WTC11 (cell line): ENCODE results near the gene DDI1. TPM values are rescaled to one million over a fixed set of nuclear protein-coding genes. Genes with fewer than 3 reads are reported as not detected.
A peak's percentile ranks its signal among the peaks of the same experiment; 100 is the strongest.

ENCODE experiments used
- ATAC-seq: fragments of 200-7000 bp; cut with Tn5 transposase; 2 replicates; pipeline ENCODE4 v1.10.0; 2021; ENCODE audit warnings: mild to moderate bottlenecking, moderate library complexity
- CTCF ChIA-PET: fragments of 300-600 bp; sonication (Branson Sonifier 250); formaldehyde crosslinking; loops from one replicate; lab custom pipeline; 2021; ENCODE audit warnings: antibody characterized with exemption; lab: Charles Lee
- POLR2A ChIA-PET: fragments of 350-600 bp; sonication (Branson Sonifier 250); formaldehyde crosslinking; loops from one replicate; lab custom pipeline; 2021; ENCODE audit warnings: antibody characterized with exemption; lab: Charles Lee
- DNase-seq: peaks from one replicate; pipeline ENCODE4 v3.0.0; 2021; ENCODE audit warnings: low spot score
- H3K27ac Mint-ChIP-seq: 2 replicates; pipeline ENCODE4 v1.8.0; 2021; ENCODE audit warnings: mixed read lengths
- H3K27me3 Mint-ChIP-seq: 2 replicates; pipeline ENCODE4 v1.8.0; 2021; ENCODE audit warnings: low read depth, mild to moderate bottlenecking, moderate library complexity, mixed read lengths
- H3K36me3 Mint-ChIP-seq: 2 replicates; pipeline ENCODE4 v1.8.0; 2021; ENCODE audit warnings: mixed read lengths
- H3K4me1 Mint-ChIP-seq: 2 replicates; pipeline ENCODE4 v1.8.0; 2022; ENCODE audit warnings: mixed read lengths
- H3K4me3 Mint-ChIP-seq: 2 replicates; pipeline ENCODE4 v1.8.0; 2021; ENCODE audit warnings: mild to moderate bottlenecking, moderate library complexity, mixed read lengths
- H3K9me3 Mint-ChIP-seq: 2 replicates; pipeline ENCODE4 v1.8.0; 2021; ENCODE audit warnings: mixed read lengths
- ATF6 ChIP-seq: sonication (generic); formaldehyde crosslinking; IDR thresholded peaks from 2 replicates; pipeline ENCODE4 v1.8.1; 2023; ENCODE audit warnings: mild to moderate bottlenecking, missing genetic modification reagents
- CREB1 ChIP-seq: sonication (generic); formaldehyde crosslinking; IDR thresholded peaks from 2 replicates; pipeline ENCODE4 v1.8.0; 2023; ENCODE audit warnings: mild to moderate bottlenecking, missing genetic modification reagents
- GABPB1 ChIP-seq: sonication (generic); formaldehyde crosslinking; IDR thresholded peaks from 2 replicates; pipeline ENCODE4 v1.8.1; 2023; ENCODE audit warnings: mild to moderate bottlenecking, missing genetic modification reagents
- KAT7 ChIP-seq: sonication (generic); formaldehyde crosslinking; IDR thresholded peaks from 2 replicates; pipeline ENCODE4 v1.8.1; 2023; ENCODE audit warnings: missing genetic modification reagents, mild to moderate bottlenecking, borderline replicate concordance
- MAX ChIP-seq: sonication (generic); formaldehyde crosslinking; IDR thresholded peaks from 2 replicates; pipeline ENCODE4 v1.8.0; 2022; ENCODE audit warnings: mild to moderate bottlenecking, missing genetic modification reagents
- MXD4 ChIP-seq: fragments of 250-450 bp; sonication (Bioruptor Pico); IDR thresholded peaks from 2 replicates; pipeline ENCODE4 v1.8.0; 2021; ENCODE audit warnings: mild to moderate bottlenecking, moderate library complexity, borderline replicate concordance
- RELA ChIP-seq: sonication (generic); formaldehyde crosslinking; IDR thresholded peaks from 2 replicates; pipeline ENCODE4 v1.8.1; 2022; ENCODE audit warnings: missing genetic modification reagents, mild to moderate bottlenecking, borderline replicate concordance
- SMAD4 ChIP-seq: sonication (generic); formaldehyde crosslinking; IDR thresholded peaks from 2 replicates; pipeline ENCODE4 v1.8.0; 2022; ENCODE audit warnings: mild to moderate bottlenecking, missing genetic modification reagents
- SP1 ChIP-seq: sonication (generic); formaldehyde crosslinking; conservative IDR thresholded peaks from 2 replicates; pipeline ENCODE4 v1.8.1; 2022; ENCODE audit warnings: missing genetic modification reagents
- STAT6 ChIP-seq: sonication (generic); formaldehyde crosslinking; conservative IDR thresholded peaks from 2 replicates; pipeline ENCODE4 v1.8.1; 2023; ENCODE audit warnings: mild to moderate bottlenecking, low read depth, missing genetic modification reagents, moderate library complexity
- TP53 ChIP-seq: sonication (generic); formaldehyde crosslinking; IDR thresholded peaks from 2 replicates; pipeline ENCODE4 v1.8.1; 2023; ENCODE audit warnings: mild to moderate bottlenecking, missing genetic modification reagents
- ZBTB43 ChIP-seq: sonication (generic); formaldehyde crosslinking; IDR thresholded peaks from 2 replicates; pipeline ENCODE4 v1.8.1; 2023; ENCODE audit warnings: mild to moderate bottlenecking, missing genetic modification reagents
- ZNF317 ChIP-seq: sonication (generic); formaldehyde crosslinking; IDR thresholded peaks from 2 replicates; pipeline ENCODE4 v1.8.1; 2023; ENCODE audit warnings: low read depth, mild to moderate bottlenecking, moderate library complexity, missing genetic modification reagents, borderline replicate concordance
- ZNF671 ChIP-seq: fragments of 250-450 bp; sonication (Bioruptor Pico); IDR thresholded peaks from 2 replicates; pipeline ENCODE4 v1.8.0; 2021; ENCODE audit warnings: mild to moderate bottlenecking
- total RNA-seq: library from RNA; stranded (reverse); gene quantifications from 3 replicates; pipeline ENCODE4 v1.2.3, GENCODE V29; 2021
- TF ChIP-seq, protein P1 (sequence below): sonication (generic); formaldehyde crosslinking; IDR thresholded peaks from 2 replicates; pipeline ENCODE4 v1.8.0; 2022; ENCODE audit warnings: mild to moderate bottlenecking, missing genetic modification reagents
- TF ChIP-seq, protein P2 (sequence below): sonication (generic); formaldehyde crosslinking; IDR thresholded peaks from 2 replicates; pipeline ENCODE4 v1.8.0; 2023; ENCODE audit warnings: missing genetic modification reagents
- TF ChIP-seq, protein P3 (sequence below): fragments of 250-450 bp; sonication (Bioruptor Pico); IDR thresholded peaks from 2 replicates; pipeline ENCODE4 v1.9.0; 2021; ENCODE audit warnings: mild to moderate bottlenecking
- TF ChIP-seq, protein P4 (sequence below): sonication (generic); formaldehyde crosslinking; IDR thresholded peaks from 2 replicates; pipeline ENCODE4 v1.8.1; 2022; ENCODE audit warnings: mild to moderate bottlenecking, missing genetic modification reagents, moderate library complexity, borderline replicate concordance

DDI1 gene
- total RNA-seq, 1 experiment from 2014 or later, result not detected

- peaks cover 21% of the 10 kb centered on the region for H3K4me1 Mint-ChIP-seq
- no peak overlapping the region for H3K4me3 Mint-ChIP-seq
- no peak for TF ChIP-seq CREB1 (CRISPR knock-in tag)
- TF ChIP-seq ZNF317, result no peak
- TF ChIP-seq, protein P1, sequence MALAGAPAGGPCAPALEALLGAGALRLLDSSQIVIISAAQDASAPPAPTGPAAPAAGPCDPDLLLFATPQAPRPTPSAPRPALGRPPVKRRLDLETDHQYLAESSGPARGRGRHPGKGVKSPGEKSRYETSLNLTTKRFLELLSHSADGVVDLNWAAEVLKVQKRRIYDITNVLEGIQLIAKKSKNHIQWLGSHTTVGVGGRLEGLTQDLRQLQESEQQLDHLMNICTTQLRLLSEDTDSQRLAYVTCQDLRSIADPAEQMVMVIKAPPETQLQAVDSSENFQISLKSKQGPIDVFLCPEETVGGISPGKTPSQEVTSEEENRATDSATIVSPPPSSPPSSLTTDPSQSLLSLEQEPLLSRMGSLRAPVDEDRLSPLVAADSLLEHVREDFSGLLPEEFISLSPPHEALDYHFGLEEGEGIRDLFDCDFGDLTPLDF (CRISPR knock-in tag), result no peak
- TF ChIP-seq TP53 (CRISPR knock-in tag), result no peak
- no peak for TF ChIP-seq MXD4
- TF ChIP-seq GABPB1 (CRISPR knock-in tag), result no peak
- no peak for TF ChIP-seq ZBTB43 (CRISPR knock-in tag)
- TF ChIP-seq ZNF671, result no peak
- TF ChIP-seq ATF6 (CRISPR knock-in tag), result no peak
- TF ChIP-seq, protein P2, sequence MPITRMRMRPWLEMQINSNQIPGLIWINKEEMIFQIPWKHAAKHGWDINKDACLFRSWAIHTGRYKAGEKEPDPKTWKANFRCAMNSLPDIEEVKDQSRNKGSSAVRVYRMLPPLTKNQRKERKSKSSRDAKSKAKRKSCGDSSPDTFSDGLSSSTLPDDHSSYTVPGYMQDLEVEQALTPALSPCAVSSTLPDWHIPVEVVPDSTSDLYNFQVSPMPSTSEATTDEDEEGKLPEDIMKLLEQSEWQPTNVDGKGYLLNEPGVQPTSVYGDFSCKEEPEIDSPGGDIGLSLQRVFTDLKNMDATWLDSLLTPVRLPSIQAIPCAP (CRISPR knock-in tag), result no peak
- TF ChIP-seq SMAD4 (CRISPR knock-in tag), result no peak
- no peak for TF ChIP-seq KAT7
- TF ChIP-seq RELA (CRISPR knock-in tag), result no peak
- TF ChIP-seq STAT6 (CRISPR knock-in tag), result no peak
- TF ChIP-seq SP1 (CRISPR knock-in tag), result no peak
- TF ChIP-seq, protein P3, sequence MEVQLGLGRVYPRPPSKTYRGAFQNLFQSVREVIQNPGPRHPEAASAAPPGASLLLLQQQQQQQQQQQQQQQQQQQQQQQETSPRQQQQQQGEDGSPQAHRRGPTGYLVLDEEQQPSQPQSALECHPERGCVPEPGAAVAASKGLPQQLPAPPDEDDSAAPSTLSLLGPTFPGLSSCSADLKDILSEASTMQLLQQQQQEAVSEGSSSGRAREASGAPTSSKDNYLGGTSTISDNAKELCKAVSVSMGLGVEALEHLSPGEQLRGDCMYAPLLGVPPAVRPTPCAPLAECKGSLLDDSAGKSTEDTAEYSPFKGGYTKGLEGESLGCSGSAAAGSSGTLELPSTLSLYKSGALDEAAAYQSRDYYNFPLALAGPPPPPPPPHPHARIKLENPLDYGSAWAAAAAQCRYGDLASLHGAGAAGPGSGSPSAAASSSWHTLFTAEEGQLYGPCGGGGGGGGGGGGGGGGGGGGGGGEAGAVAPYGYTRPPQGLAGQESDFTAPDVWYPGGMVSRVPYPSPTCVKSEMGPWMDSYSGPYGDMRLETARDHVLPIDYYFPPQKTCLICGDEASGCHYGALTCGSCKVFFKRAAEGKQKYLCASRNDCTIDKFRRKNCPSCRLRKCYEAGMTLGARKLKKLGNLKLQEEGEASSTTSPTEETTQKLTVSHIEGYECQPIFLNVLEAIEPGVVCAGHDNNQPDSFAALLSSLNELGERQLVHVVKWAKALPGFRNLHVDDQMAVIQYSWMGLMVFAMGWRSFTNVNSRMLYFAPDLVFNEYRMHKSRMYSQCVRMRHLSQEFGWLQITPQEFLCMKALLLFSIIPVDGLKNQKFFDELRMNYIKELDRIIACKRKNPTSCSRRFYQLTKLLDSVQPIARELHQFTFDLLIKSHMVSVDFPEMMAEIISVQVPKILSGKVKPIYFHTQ (CRISPR knock-in tag), result no peak
- TF ChIP-seq, protein P4, sequence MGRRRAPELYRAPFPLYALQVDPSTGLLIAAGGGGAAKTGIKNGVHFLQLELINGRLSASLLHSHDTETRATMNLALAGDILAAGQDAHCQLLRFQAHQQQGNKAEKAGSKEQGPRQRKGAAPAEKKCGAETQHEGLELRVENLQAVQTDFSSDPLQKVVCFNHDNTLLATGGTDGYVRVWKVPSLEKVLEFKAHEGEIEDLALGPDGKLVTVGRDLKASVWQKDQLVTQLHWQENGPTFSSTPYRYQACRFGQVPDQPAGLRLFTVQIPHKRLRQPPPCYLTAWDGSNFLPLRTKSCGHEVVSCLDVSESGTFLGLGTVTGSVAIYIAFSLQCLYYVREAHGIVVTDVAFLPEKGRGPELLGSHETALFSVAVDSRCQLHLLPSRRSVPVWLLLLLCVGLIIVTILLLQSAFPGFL (CRISPR knock-in tag), result no peak
- no peak for TF ChIP-seq MAX (CRISPR knock-in tag)
- peak overlapping the region; percentile 69; the same call in 1 of the 2 replicates for H3K27ac Mint-ChIP-seq
- ATAC-seq (no peak), DNase-seq (no peak)
- no peaks in the 10 kb centered on the region for H3K9me3 Mint-ChIP-seq
- POLR2A ChIA-PET, result no interaction called here
- no peaks in the 10 kb centered on the region for H3K36me3 Mint-ChIP-seq
- CTCF ChIA-PET, result no interaction called here
- H3K27me3 Mint-ChIP-seq, result no peaks in the 10 kb centered on the region
Observed at GRCh38 chr11:104058680-104059079, 22.2 kb downstream of the DDI1 start.
